HCT116 (cell line): Measurements from ENCODE around the gene PXYLP1. TPM values are rescaled to one million over a fixed set of nuclear protein-coding genes. Genes with fewer than 3 reads are reported as not detected.

Experiments
- ATAC-seq: fragments of 200-7000 bp; cut with Tn5 transposase; 2 replicates; pipeline ENCODE4 v1.9.1; 2020; ENCODE audit warnings: mild to moderate bottlenecking, moderate library complexity
- BruUV-seq: library from RNA; stranded (reverse); fragments of 400-500 nt; replicated peaks from 2 replicates; lab custom pipeline; 2021; lab: Mats Ljungman, UMichigan
- CTCF ChIA-PET: fragments of 300-600 bp; sonication (Branson Sonifier 250); formaldehyde crosslinking; loops from one replicate; lab custom pipeline; 2021; ENCODE audit warnings: antibody characterized with exemption; lab: Charles Lee
- POLR2A ChIA-PET: fragments of 300-600, 350-600 bp; sonication (Branson Sonifier 250); formaldehyde crosslinking; loops from one replicate; lab custom pipeline; 2021; ENCODE audit warnings: antibody characterized with exemption; lab: Charles Lee
- RAD21 ChIA-PET, 2 experiments: fragments of 300-600 bp; sonication (Branson Sonifier 250); formaldehyde crosslinking; loops; one replicate each; lab custom pipeline; 2023; ENCODE audit warnings: low total read pairs in 2 of 2; ENCODE audit not compliant: uncharacterized antibody in 2 of 2, unreplicated experiment in 2 of 2, low non-redundant PET in 1 of 2; lab: Charles Lee
- DNase-seq: peaks from one replicate; pipeline ENCODE4 v3.0.0-alpha.2; 2010; ENCODE audit warnings: low read depth, low spot score
- H2AFZ ChIP-seq: fragments of 200-600 bp; shearing (Covaris generic), sonication (generic); 2 replicates; pipeline ENCODE4 v1.6.1; 2017; ENCODE audit warnings: low read depth, mixed run types, mixed read lengths, antibody characterized with exemption, low read length; ENCODE audit not compliant: poor library complexity, severe bottlenecking
- H3K27ac ChIP-seq: 2 replicates; pipeline ENCODE4 v1.5.1; 2012; ENCODE audit warnings: low read depth, low read length
- H3K27me3 ChIP-seq: fragments of 200-600 bp; sonication (generic); 2 replicates; pipeline ENCODE4 v1.6.1; 2016; ENCODE audit warnings: mixed run types, low read length, mixed read lengths; ENCODE audit not compliant: insufficient read depth
- H3K36me3 ChIP-seq, 2 experiments: fragments of 200-500 bp in 1 of 2; fragments of 200-600 bp in 1 of 2; sonication (Bioruptor generic) in 1 of 2; sonication (generic) in 1 of 2; 2 replicates each; pipeline versions ENCODE4 v1.5.1 to v1.6.1; 2014 to 2016; ENCODE audit warnings: low read length in 2 of 2, inconsistent platforms in 1 of 2, mixed read lengths in 1 of 2, mixed run types in 1 of 2; ENCODE audit not compliant: insufficient read depth in 2 of 2, control insufficient read depth in 1 of 2
- H3K4me1 ChIP-seq, 2 experiments: fragments of 200-600 bp in 1 of 2; sonication (generic) in 1 of 2; 2 replicates each; pipeline versions ENCODE4 v1.5.1 to v1.6.1; 2012 to 2017; ENCODE audit warnings: low read length in 2 of 2, inconsistent platforms in 1 of 2, mild to moderate bottlenecking in 1 of 2, mixed read lengths in 1 of 2, mixed run types in 1 of 2, moderate library complexity in 1 of 2; ENCODE audit not compliant: insufficient read depth in 2 of 2, control insufficient read depth in 1 of 2
- H3K4me2 ChIP-seq: fragments of 200-600 bp; sonication (generic); 2 replicates; pipeline ENCODE4 v1.6.1; 2017; ENCODE audit warnings: mixed run types, low read length, mixed read lengths
- H3K4me3 ChIP-seq, 2 experiments: fragments of 200-600 bp in 1 of 2; sonication (generic) in 1 of 2; replicated peaks in 1 of 2; 2 replicates each; pipeline ENCODE4 v1.5.1; 2011 to 2016; ENCODE audit warnings: low read length in 2 of 2, control low read depth in 1 of 2, low read depth in 1 of 2, mild to moderate bottlenecking in 1 of 2, mixed read lengths in 1 of 2, mixed run types in 1 of 2
- H3K79me2 ChIP-seq: fragments of 200-600 bp; sonication (generic); 2 replicates; pipeline ENCODE4 v1.6.1; 2017; ENCODE audit warnings: mild to moderate bottlenecking, mixed run types, low read length, moderate library complexity, mixed read lengths; ENCODE audit not compliant: insufficient read depth
- H3K9ac ChIP-seq: fragments of 200-600 bp; sonication (generic); 2 replicates; pipeline ENCODE4 v1.6.1; 2016; ENCODE audit warnings: low read length, mixed read lengths
- H3K9me2 ChIP-seq: fragments of 200-600 bp; sonication (generic), shearing (Covaris generic); 2 replicates; pipeline ENCODE4 v1.6.1; 2017; ENCODE audit warnings: mixed run types, mild to moderate bottlenecking, moderate library complexity; ENCODE audit not compliant: insufficient read depth
- H3K9me3 ChIP-seq, 2 experiments: fragments of 200-500 bp in 1 of 2; fragments of 200-600 bp in 1 of 2; sonication (Bioruptor generic) in 1 of 2; sonication (generic) in 1 of 2; 2 replicates each; pipeline ENCODE4 v1.6.1; 2014 to 2017; ENCODE audit warnings: low read length in 2 of 2, mixed read lengths in 2 of 2, inconsistent platforms in 1 of 2, low read depth in 1 of 2, mild to moderate bottlenecking in 1 of 2, mixed run types in 1 of 2, moderate library complexity in 1 of 2; ENCODE audit not compliant: control insufficient read depth in 1 of 2, insufficient read depth in 1 of 2
- H4K20me1 ChIP-seq: fragments of 200-600 bp; sonication (generic), shearing (Covaris generic); 2 replicates; pipeline ENCODE4 v1.6.1; 2017; ENCODE audit warnings: mixed run types, mild to moderate bottlenecking, moderate library complexity; ENCODE audit not compliant: insufficient read depth
- CBX3 ChIP-seq: IDR thresholded peaks from 2 replicates; pipeline ENCODE4 v1.6.1; 2012; ENCODE audit warnings: low read depth
- CEBPB ChIP-seq: IDR thresholded peaks from 2 replicates; pipeline ENCODE4 v1.6.1; 2012; ENCODE audit warnings: low read depth
- EGR1 ChIP-seq: IDR thresholded peaks from 2 replicates; pipeline ENCODE4 v1.6.1; 2012; ENCODE audit warnings: low read depth
- EZH2 ChIP-seq: fragments of 200-600 bp; sonication (generic); IDR thresholded peaks from 2 replicates; pipeline ENCODE4 v1.6.1; 2017; ENCODE audit warnings: antibody characterized with exemption, mixed run types
- FOSL1 ChIP-seq: IDR thresholded peaks from 2 replicates; pipeline ENCODE4 v1.6.1; 2012; ENCODE audit warnings: low read depth
- POLR2A ChIP-seq: IDR thresholded peaks from 2 replicates; pipeline ENCODE4 v1.7.0; 2011; ENCODE audit warnings: borderline replicate concordance; ENCODE audit not compliant: insufficient read depth, insufficient read length; ENCODE audit errors: extremely low read depth
- POLR2AphosphoS5 ChIP-seq: IDR thresholded peaks from 2 replicates; pipeline ENCODE4 v1.6.1; 2011; ENCODE audit warnings: mild to moderate bottlenecking, low read depth, low read length, moderate library complexity
- RAD21 ChIP-seq: IDR thresholded peaks from 2 replicates; pipeline ENCODE4 v1.6.1; 2012; ENCODE audit warnings: low read depth, mild to moderate bottlenecking
- SP1 ChIP-seq: IDR thresholded peaks from 2 replicates; pipeline ENCODE4 v1.6.1; 2012; ENCODE audit warnings: low read depth
- YY1 ChIP-seq: IDR thresholded peaks from 2 replicates; pipeline ENCODE4 v1.6.1; 2011; ENCODE audit warnings: low read length, low read depth, moderate library complexity, mild to moderate bottlenecking; ENCODE audit not compliant: insufficient replicate concordance; ENCODE audit errors: extremely low read depth
- ZBTB33 ChIP-seq: IDR thresholded peaks from 2 replicates; pipeline ENCODE4 v1.6.1; 2011; ENCODE audit warnings: mild to moderate bottlenecking, low read length, moderate library complexity; ENCODE audit not compliant: insufficient replicate concordance; ENCODE audit errors: extremely low read depth
- ZFX ChIP-seq: fragments of 450-650 bp; IDR thresholded peaks from 2 replicates; pipeline ENCODE4 v1.6.1; 2017
- intact Hi-C: fragments of 100-400 bp; cut with micrococcal nuclease; formaldehyde crosslinking; loops from 2 replicates; pipeline ENCODE4 v1.10.0; 2022
- total RNA-seq: library from RNA; stranded (reverse); gene quantifications from one replicate; pipeline ENCODE4 v1.2.1, GENCODE V29; 2021; ENCODE audit not compliant: unreplicated experiment
- TF ChIP-seq, protein P1 (sequence below): IDR thresholded peaks from 2 replicates; pipeline ENCODE4 v1.6.1; 2012

The PXYLP1 gene
- total RNA-seq, 1 experiment from 2014 or later, result 15.3 TPM

DNA sequence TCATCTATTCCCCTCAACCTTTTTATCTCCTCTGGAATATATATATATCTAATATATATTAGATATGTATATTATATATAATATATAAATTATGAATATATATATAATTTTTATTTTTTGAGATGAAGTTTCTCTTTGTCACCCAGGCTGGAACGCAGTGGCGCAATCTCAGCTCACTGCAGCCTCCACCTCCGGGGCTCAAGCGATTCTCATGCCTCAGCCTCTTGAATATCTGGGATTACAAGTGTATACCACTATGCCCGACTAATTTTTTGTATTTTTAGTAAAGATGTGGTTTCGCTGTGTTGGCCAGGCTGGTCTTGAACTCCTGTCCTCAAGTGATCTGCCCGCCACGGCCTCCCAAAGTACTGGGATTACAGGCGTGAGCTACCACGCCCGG lies 22.2 kb downstream of the PXYLP1 start:
- POLR2A ChIA-PET, result no interaction called here
- no peaks in the 10 kb centered on the region for H3K36me3 ChIP-seq
- TF ChIP-seq RAD21, result no peak
- no peak for TF ChIP-seq ZFX
- TF ChIP-seq POLR2A, result no peak
- no peak for TF ChIP-seq CEBPB
- TF ChIP-seq YY1, result no peak
- no peak for TF ChIP-seq FOSL1
- no peaks in the 10 kb centered on the region for H4K20me1 ChIP-seq
- H3K27me3 ChIP-seq, result no peaks in the 10 kb centered on the region
- RAD21 ChIA-PET, result no interaction called here
- no peak overlapping the region for H3K27ac ChIP-seq
- H3K4me3 ChIP-seq, result no peak overlapping the region
- H2AFZ ChIP-seq, result no peak overlapping the region
- H3K79me2 ChIP-seq, result no peaks in the 10 kb centered on the region
- DNase-seq, result no peak
- H3K9ac ChIP-seq, result no peak overlapping the region
- no peaks in the 10 kb centered on the region for H3K9me2 ChIP-seq
- ATAC-seq, result no peak
- CTCF ChIA-PET, result no interaction called here
- H3K9me3 ChIP-seq, result no peaks in the 10 kb centered on the region
- BruUV-seq, result no TSS peak
- intact Hi-C loops, result no loop called here
- H3K4me2 ChIP-seq, result no peak overlapping the region
- no peaks in the 10 kb centered on the region for H3K4me1 ChIP-seq

- ChIA-PET CTCF (interaction anchor here (2.9 kb wide), 1 partner anchor 24 kb away, joined by 13 read pairs; the partner anchor contains the start of gene PXYLP1), POLR2A (no interaction called here)
Measured at GRCh38 chr3:141255137-141255845, 23.7 kb downstream of the PXYLP1 start.

More at GRCh38 chr3:141255137-141255845, 23.7 kb downstream of the PXYLP1 start:
- Histone ChIP-seq H3K79me2 (no peaks in the 10 kb centered on the region), H3K9me3 (no peaks in the 10 kb centered on the region), H3K4me2 (no peak overlapping the region), H3K4me1 (no peaks in the 10 kb centered on the region), H3K9ac (no peak overlapping the region), H3K36me3 (no peaks in the 10 kb centered on the region), H2AFZ (no peak overlapping the region), H3K27me3 (no peaks in the 10 kb centered on the region), H3K4me3 (no peak overlapping the region), H3K27ac (no peak overlapping the region), H4K20me1 (no peaks in the 10 kb centered on the region), H3K9me2 (no peaks in the 10 kb centered on the region)
- no TSS peak for BruUV-seq
- DNase-seq, result no peak
- intact Hi-C loops, result no loop called here
- no peak for ATAC-seq
- TF ChIP-seq POLR2A (no peak), CBX3 (no peak), EZH2 (no peak), SP1 (no peak), CEBPB (no peak), RAD21 (no peak), EGR1 (no peak), YY1 (no peak), ZBTB33 (no peak), POLR2AphosphoS5 (no peak)
- TF ChIP-seq, protein P1, sequence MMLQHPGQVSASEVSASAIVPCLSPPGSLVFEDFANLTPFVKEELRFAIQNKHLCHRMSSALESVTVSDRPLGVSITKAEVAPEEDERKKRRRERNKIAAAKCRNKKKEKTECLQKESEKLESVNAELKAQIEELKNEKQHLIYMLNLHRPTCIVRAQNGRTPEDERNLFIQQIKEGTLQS, result no peak
- RAD21 ChIA-PET, result no interaction called here
